ENCODE results near the gene C16orf74.

C16orf74 gene
- long read RNA-seq, donor 1, partial matches to known transcripts = 0 of 4 reads
- long read RNA-seq, donor 1, other reads (novel, unspliced or antisense) = 0 of 4 reads
- long read RNA-seq, donor 2, partial matches to known transcripts = 0 of 5 reads
- long read RNA-seq, donor 2, other reads (novel, unspliced or antisense) = 0 of 5 reads
- long read RNA-seq, donor 3 = 0 reads
- long read RNA-seq, donor 4, partial matches to known transcripts = 0 of 1 reads
- long read RNA-seq, donor 4, other reads (novel, unspliced or antisense) = 0 of 1 reads
- long read RNA-seq, donor 5, partial matches to known transcripts = 0 of 7 reads
- long read RNA-seq, donor 5, other reads (novel, unspliced or antisense) = 0 of 7 reads
- long read RNA-seq, donor 6, partial matches to known transcripts = 0 of 3 reads
- long read RNA-seq, donor 6, other reads (novel, unspliced or antisense) = 0 of 3 reads
- long read RNA-seq, donor 7 = 0 reads
- long read RNA-seq, donor 8, partial matches to known transcripts = 0 of 2 reads
- long read RNA-seq, donor 8, other reads (novel, unspliced or antisense) = 0 of 2 reads

DNA sequence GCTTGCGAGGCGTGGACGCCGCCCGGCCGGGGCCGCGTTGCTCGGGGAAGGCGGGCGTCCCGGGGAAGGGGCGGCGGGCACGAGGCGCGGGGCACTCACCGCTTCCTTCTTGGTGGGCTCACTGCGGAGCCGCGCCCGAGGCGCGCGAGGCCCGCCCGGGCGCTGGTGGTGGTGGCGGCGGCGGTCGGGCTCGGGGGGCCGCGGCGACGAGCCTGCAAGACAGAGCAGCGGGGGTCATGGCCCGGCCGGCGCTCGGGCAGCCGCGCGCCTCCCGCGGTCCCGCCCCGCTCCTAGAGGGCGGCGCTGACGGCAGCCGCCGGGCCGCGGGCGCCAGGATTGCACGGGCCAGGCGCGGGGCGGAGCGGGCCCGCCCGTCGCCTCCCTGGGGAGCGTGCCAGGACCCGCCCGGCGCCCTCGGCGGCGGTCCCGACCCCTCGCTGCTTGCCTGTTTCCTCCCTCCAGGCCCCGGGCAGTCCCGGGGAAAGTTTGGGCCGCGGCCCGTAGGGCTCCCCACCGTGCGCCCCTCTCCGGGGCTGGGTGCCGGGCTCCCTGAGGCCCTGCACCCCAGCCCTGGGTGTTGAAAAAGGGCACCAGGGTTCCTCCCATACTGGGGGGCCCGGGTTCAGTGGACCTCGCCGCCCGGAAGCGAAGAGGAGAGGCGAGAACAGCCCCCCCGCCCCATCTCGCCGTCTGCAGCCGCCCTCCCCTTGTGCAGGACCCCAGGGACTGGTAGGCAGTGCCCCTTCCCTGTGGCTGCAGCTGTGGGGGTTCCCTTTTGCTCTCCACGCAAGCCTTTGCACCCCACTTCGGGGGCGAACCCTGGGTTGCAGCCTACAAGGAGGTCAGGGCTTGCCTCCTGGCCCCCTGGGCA is at the start of gene C16orf74:
TSS of gene C16orf74 (minus strand) at position 270 of the 871 bp plus-strand sequence. CDS start 15,879 bp downstream, outside the sequence.
- DNase-seq = peak; percentile 48

DNA sequence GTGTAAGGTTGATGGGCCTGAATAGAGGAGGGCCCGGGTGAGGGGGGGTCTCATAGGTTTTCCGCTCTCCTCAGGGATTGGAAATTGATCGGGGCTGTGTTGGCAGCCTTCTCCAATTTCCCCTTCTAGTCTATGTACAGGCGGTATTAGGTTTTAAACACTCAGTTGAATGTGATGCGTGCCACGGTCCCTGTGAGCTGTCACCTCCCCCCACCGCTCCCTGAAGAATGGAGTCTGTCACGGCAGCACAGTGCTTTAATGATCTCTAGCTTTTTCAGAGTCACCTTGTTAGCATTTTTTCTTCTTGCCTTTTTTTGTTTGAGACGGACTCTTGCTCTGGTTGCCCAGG is 49.4 kb upstream of the C16orf74 start:
- no peak for DNase-seq

DNA sequence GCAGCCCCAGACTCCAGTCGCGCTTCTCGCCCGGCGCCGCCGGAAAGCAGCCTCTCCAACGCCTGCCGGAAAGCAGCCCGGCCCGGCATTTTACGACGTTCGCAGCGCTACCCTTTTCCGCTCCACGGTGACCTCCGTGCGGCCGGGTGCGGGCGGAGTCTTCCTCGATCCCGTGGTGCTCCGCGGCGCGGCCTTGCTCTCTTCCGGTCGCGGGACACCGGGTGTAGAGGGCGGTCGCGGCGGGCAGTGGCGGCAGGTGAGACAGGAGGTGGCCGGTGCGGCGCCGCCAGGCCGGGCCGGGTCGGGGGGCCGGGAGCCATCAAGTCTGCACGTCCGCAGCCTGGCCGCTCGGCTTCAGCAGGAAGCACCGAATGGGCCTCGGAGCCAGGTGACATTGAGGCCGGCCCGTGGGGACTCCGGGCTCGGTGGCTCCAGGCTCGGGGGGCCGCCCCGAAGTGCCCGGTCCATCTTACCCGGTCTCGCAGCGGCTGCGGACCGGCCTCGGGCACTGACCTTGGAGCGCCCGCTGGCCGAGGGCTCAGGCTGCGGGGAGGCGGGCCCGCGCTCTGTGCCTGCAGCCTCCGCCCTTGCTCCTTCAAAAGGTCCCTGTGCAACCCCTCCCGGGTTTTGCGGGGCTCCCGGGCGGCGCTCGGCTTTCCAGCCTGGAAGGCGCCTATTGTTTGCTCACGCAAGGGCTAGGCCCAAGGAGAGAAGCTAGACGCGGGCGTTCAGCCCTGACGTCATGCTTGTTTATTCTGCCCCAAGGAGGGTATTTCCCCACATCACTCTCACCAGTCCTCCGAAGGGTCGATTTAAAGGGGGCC is 48.8 kb upstream of the C16orf74 start, which contains the start of the genes COX4I1 and EMC8:
TSS of gene COX4I1 (plus strand) at position 199 of the 824 bp plus-strand sequence. CDS start 1,511 bp downstream, outside the sequence.
TSS of gene EMC8 (minus strand) at position 48 of the 824 bp plus-strand sequence. CDS start 249 bp downstream, outside the sequence.
- DNase-seq = peak; percentile 87

DNA sequence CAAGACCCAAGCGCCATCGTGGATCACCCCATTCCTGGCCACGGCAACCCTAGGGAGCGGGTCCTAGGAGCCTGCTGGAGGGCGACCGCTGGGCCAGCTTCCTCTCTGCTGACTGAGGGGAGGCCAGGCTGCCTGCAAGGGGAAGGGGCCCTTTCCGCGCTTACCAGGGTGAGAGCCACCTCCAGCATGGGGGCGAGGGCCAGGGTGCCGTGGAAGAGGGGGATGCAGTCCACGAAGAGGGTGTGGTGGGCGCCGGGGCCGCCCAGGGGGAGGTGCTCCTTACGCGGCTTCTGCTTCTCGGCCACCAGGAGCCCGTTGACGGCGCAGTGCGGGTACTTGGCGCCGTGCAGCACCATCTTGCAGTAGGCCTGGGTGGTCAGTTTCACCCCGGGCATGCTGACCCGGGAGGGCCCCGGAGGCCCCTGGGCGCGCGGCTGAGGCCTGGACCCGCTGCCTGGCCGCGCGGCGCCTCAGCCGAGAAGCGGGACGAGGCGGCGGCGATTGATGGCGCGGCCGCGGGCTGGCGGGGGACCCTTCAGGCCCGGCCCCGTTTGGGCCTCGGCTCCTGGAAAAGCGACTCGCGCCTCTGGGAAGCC is 48.1 kb upstream of the C16orf74 start:
- DNase-seq = no peak

DNA sequence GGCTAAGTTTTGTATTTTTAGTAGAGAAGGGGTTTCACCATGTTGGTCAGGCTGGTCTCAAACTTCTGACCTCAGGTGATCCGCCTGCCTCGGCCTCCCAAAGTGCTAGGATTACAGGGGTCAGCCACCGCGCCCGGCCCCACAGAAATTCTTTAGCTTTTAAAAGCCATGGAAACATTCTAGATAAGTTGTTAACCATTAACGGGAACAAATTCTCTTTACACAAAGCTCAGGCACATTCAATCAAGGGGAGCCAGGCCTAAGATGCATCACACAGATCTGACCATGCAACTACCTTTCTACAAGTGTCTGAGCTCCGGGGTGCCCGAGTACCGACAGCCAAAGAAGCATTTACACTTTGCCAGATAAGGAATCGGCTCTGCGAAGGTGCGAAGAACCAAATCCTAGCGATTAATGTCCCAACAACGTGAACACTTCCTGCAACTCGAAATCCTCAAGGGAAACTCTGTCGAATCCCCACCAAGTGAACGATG is 47.4 kb upstream of the C16orf74 start:
- no peak for DNase-seq

DNA sequence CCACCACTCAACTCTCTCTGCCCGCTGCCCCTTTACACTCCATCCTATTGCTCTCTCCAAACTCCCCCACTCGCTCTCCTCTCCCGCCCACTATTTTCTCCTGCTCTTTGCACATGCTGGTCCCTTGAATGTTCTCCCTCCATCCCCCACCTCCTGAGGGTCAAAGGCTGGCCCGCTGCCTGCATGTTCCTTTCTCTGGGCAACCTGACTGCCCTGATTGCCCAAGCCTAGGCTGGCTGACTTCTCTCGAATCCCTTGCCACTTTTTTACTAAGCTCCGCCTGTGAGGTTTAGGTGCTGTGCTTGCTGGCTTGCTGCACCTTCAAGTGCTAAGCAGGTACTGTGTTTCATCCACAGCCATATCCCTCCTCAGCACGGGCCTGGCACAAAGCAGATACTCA is 45.7 kb upstream of the C16orf74 start:
- DNase-seq = no peak

DNA sequence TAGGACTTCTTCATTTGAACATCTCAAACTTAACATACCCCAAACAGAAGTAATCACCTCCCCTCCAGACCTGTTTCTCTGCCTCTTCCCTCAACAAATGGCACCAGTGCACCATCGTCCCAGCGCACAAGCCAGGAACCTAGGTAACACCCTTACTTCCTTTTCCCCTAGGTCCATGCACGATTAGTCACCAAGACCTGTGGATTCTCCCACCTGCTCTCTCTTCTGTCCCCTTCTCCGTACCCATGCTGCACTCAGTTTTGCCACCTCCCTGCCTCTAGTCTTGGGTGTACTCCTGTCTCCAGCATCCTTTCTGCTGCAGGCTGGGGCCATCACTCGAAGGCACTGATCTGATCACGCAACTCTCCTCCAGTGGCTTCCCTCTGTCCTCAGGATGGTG is 45.3 kb upstream of the C16orf74 start:
- DNase-seq = no peak

DNA sequence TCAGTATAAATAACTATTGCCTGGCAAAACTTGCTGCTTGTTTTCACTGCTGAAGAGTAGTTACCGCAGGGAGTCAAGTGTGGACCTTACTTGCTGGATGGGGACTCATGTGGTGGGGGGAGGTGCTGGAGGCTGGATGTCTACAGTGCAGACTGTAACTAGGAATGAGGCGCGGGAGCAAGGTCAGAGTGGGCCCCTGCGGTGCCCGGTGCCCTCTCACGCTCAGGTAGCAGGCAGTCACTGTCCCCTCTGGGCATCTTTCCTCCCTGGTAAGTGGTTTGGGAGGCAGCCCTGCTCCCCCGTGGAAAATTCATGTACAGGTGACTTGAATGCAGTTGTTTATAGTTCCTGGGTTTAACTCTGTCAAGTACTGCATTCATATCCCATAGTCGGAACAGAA is 43.8 kb upstream of the C16orf74 start:
- DNase-seq = no peak

DNA sequence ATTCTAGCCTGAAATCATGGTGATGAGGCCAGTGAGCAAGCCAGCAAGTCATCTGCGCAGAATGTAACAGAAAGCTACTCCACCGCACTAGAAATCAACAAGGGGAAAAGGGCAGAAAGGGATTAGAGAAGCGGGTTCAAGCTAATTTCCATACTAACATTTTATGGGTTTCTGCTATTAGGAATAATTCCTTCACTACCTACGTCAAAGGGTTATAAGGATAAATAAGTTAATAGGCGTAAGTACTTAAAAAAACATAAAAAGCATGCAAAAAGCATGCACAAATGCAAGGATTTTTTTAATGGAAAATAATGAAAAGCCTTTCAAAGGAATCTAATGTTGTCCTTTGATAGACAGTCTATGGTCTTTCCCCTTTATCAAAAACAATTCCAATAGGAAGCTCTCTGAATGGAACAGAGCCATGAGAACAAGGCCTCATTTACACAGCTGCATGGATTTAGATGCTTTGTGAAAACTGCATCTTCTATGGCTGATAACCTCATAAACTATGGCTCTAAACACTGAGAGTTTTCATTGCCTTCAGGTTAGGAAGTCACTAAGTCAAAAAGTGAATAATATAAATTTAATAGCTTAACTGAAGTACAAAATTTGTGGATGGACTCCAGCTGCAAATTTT is 42.9 kb upstream of the C16orf74 start:
- no peak for DNase-seq

DNA sequence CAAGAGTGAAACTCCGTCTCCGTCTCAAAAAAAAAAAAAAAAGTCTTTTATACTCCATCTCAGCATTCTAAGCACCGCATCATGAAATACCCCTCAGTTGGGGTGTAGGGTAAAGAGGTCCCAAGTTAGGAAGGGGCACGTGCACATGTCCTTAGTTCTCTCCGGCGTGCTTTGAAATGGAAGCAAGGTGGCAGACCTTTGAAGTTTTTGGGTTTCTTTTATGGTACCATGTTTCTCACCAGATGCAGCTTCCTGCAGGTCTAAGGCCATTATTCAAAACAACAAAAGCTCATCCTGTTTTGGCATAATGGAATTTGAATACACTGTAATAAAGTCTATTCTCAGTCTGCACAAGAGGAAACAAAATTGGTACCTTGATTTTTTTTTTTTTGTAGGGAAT is 38.9 kb upstream of the C16orf74 start:
- DNase-seq = no peak

DNA sequence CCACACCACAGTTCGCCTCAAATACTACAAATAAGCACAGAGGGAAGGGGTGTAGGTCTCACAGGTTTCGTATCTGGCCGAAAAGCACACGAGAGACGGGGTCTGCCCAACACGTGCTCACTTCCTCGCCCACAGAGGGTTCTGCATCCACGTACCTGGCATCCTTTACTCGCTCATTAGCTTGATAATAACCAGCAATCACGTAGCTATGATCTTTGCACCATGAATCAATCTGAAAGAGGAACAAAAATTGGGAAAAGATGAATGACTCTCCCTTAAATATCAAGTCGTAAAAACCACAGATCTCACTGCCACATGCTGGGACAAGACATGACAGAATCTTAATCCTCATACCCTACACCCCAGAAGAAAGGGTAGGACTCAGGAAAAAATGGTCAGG is 37.9 kb upstream of the C16orf74 start:
- no peak for DNase-seq

DNA sequence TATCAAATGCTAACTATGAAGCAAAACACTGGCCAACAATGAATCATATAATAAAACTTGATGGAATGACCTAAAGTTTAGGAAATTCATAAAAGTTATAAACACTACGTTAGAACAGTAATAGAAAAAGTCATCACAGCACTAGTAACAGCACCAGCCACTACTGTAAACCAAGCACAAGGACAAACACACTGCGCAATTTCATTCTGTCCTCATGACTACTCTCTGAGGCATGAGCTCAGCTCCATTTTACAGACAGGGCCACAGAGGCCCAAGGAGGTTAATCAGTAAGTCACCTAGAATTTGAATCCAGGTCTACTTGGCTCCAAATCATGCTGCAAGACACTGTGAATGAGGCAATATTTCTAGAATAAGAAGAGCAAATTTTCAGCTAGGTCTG is 35.0 kb upstream of the C16orf74 start:
- DNase-seq = no peak

DNA sequence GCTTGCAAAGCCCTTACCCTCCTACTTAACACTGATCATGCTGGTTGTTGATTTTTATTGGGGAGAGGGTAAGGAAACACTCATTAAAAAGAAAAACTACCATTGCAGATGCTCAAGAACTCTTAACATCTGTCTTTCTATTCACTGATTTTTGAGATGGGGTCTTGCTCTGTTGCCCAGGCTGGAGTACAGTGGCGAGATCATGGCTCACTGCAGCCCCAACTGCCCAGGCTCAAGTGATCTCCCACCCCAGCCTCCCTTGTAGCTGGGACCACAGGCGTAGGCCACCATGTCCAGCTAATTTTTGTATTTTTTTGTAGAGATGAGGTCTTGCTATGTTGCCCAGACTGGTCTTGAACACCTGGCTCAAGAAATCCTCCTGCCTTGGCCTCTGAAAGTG is 33.9 kb upstream of the C16orf74 start:
- DNase-seq = no peak

DNA sequence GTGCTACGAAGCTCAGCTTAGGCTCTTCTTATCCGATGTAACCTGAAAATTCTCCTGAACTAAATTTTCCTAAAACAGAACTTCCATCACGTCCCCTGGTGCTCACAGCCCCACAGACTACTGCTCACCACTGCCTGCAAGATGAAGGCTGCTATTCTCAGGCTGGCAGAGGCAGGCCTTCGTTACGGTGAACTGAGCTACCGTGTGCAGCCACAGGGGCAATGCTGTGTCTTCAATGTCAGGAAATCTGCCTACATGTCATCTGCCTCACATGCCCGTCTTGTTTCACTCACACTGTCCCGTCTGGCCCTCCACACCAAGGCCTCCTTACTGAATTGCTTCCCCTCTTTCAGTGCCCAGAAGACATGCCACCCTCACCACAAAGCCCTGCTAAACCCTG is 32.5 kb upstream of the C16orf74 start:
- DNase-seq = no peak

DNA sequence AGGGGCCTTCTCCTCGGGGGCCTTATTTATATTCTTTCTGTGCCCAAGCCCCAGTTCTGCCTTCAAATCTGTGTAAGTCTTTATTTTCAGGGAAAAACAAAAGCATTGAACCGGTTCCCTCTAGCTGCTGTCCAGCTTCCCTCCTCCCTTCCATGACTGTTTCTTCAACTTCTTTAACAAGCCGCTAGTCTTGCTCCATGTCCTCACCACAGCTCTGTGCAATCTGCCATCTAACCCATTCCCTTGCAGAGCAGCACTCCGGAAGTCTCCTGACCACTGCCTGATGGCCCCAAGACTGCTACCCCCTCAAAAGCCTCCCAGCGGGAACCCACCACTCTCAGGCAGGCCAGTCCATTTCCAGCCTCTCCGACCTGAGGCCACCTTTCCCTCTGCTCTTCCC is 31.6 kb upstream of the C16orf74 start:
- DNase-seq = no peak

DNA sequence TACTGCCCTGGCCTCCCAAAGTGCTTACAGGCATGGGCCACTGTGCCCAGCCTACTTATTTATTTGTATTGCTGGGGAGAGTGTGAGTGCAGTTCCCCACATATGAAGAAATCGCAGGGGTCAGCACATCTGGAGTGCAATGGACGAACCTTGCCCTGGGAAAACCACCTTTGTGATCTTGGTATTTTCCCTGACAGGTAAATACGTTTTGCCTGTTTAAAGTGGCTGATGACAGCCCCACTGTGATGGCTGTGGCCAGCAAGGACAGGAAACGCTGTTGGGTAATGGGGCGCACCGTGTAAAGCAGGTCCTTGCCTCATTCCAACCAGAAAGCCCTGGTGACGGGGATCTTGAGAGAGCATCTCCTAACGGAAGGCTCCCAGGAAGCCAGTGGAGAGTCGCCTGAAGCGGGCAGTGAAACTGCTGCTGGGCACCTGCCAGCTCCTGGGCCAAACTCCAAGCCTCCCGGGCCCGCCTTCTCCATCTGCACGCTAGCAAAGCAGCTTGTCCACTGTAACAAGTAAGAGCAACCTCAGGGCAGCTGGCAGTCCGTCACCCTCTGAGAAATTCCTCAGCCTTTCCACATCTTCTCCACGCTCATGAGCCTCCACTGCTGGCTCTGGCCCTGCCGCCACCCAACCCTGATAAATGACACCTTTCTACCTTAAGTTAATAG is 30.9 kb upstream of the C16orf74 start:
- DNase-seq = no peak

DNA sequence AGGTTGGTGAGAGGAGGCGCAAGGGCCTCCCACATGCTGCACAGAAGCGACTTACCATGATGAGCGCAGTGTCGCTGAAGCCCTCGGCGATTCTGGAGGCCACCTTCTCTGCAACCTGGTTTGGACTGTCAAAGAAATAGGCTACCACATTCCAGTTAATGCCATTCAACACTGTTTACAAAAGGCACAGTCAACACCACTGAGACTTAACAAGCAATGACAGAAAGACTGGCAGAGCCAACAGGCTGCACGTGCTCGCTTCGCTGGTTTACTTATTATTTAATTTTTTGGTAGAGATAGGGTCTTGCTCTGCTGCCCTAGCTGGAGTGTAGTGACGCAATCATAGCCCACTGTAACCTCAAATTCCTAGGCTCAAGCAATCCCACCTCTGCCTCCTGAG is 30.3 kb upstream of the C16orf74 start:
- DNase-seq = no peak

DNA sequence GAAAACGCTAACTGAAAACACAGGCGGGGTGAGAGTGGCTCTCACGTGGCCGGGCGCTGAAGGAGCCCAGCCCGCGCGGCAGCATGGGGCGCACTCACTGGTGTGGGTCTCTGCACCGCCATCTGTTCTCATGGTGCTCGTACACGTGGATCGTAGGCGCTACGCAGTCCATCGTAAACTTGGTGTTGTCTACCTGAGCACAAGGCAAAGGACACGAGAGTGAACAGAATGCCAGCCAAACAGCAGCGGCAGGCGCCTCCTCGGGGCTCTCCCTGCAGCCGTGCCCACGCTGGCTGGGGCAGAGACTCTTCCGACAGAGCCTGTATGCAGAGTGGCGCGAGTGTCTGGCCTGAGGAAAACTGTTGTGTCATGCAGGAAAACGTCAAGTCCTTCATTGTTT is 29.4 kb upstream of the C16orf74 start:
- no peak for DNase-seq

DNA sequence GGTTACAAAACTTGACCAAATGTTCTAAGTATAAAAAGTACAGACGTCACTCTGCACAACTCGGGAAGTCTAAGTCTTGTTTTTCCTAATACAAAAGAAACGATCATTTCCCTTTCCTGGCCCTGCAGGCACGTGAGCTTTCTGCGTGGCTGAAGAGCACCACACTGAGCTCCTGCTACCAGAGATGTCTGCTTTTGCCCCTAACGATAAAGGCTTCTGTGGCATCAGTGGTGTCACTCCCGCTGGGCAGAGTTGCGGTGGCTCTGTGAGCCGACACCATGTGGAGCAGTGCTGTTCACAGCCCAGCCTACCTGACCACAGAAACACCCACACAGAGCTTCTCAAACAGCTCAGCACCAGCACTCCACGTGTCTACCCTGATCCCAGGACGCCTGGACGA is 28.0 kb upstream of the C16orf74 start:
- no peak for DNase-seq

DNA sequence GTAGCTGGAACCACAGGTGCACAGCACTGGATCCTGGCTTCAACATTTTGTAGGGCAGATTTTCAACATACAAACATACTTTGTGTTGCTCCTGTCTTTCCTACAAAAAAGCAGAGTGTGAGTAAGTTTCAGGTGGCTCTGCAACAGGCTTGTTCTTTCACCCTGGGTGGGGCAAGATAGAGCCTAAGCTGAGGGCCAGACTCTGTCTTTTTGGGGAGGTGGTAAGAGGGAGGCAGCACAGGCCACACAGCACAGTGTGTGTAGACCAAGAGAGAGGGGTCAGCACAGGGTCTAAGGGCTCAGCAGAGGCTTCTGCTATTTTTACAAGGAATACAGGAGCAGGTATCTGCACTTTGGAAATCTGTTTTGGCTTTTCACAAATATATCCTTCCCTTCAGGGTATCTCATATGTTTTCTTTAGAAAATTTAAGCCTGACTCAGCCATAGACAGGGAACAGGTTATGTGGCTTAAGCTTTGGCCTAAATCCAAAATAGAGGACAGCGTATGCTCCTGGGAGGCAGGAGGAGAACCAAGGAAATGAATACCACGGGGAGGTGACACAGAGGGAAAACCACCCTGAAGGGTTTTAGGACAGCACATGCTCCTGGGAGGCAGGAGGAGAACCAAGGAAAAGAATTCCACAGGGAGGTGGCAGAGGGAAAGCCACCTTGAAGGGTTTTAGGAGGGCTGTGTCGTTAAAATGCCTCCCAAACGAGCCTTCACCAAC is 26.9 kb upstream of the C16orf74 start:
- DNase-seq = no peak
